ENCODE measurements around the gene COL21A1. TPM values are rescaled to one million over a fixed set of nuclear protein-coding genes. Genes with fewer than 3 reads are reported as not detected.

COL21A1 gene
- total RNA-seq, 5 donors from 2014 or later (not counting 1 experiment from before 2014, with no cell fraction given), result not detected

- DNase-seq, result no peak
- H3K36me3 Mint-ChIP-seq, result no peaks in the 10 kb centered on the region
- no peaks in the 10 kb centered on the region for H3K4me1 Mint-ChIP-seq
- Histone ChIP-seq H3K36me3 (ENCODE audit: control insufficient read depth in 2 of 2, extremely low read depth in 1 of 2, insufficient read depth in 1 of 2, low read length in 1 of 2) (no peaks in the 10 kb centered on the region), H3K27ac (ENCODE audit: low read length) (no peak overlapping the region), H3K9me3 (no peaks in the 10 kb centered on the region), H3K4me3 (ENCODE audit: control insufficient read depth in 1 of 2, extremely low read depth in 1 of 2, low read length in 1 of 2) (no peak overlapping the region), H3K27me3 (replicated peaks in 1 of 2; ENCODE audit: control insufficient read depth in 2 of 2, extremely low read depth in 1 of 2, insufficient read depth in 2 of 2, low read length in 1 of 2) (no peaks in the 10 kb centered on the region), H3K4me1 (ENCODE audit: control insufficient read depth in 1 of 2, extremely low read depth in 1 of 2, insufficient read depth in 2 of 2, low read length in 2 of 2) (no peaks in the 10 kb centered on the region)
- no peak overlapping the region for H3K4me3 Mint-ChIP-seq
- no peaks in the 10 kb centered on the region for H3K27me3 Mint-ChIP-seq
- ATAC-seq (replicated peaks in 1 of 4), result no peak
- CTCF ChIA-PET, result no interaction called here
- POLR2A ChIA-PET, result interaction anchor here in 1 of 2 donors (0.7 kb wide), 1 partner anchor 28 kb away, joined by 4 read pairs; no protein-coding TSS in a partner anchor
- H3K27ac Mint-ChIP-seq, result no peak overlapping the region
- H3K9me3 Mint-ChIP-seq, result peaks cover 0 to 7% (median 0%) of the 10 kb centered on the region in 3 donors
These were observed 35.0 kb upstream of the COL21A1 start for GRCh38 chr6:56282391-56282790.

GRCh38 chr6:56280126-56280525 lies 32.7 kb upstream of the COL21A1 start:
- WGBS (ENCODE audit: insufficient coverage), result 83% methylated on average over 2 of the region's 3 CpGs
- H3K27me3 Mint-ChIP-seq, result no peaks in the 10 kb centered on the region

GRCh38 chr6:56279331-56280080 lies 32.1 kb upstream of the COL21A1 start:
- peaks cover 0 to 5% (median 4%) of the 10 kb centered on the region in 3 donors for H3K9me3 Mint-ChIP-seq
- Histone ChIP-seq H3K27ac (ENCODE audit: low read length) (no peak overlapping the region), H3K27me3 (replicated peaks in 1 of 2; ENCODE audit: control insufficient read depth in 2 of 2, extremely low read depth in 1 of 2, insufficient read depth in 2 of 2, low read length in 1 of 2) (no peaks in the 10 kb centered on the region), H3K9me3 (no peaks in the 10 kb centered on the region), H3K36me3 (ENCODE audit: control insufficient read depth in 2 of 2, extremely low read depth in 1 of 2, insufficient read depth in 1 of 2, low read length in 1 of 2) (no peaks in the 10 kb centered on the region), H3K4me3 (ENCODE audit: control insufficient read depth in 1 of 2, extremely low read depth in 1 of 2, low read length in 1 of 2) (no peak overlapping the region), H3K4me1 (ENCODE audit: control insufficient read depth in 1 of 2, extremely low read depth in 1 of 2, insufficient read depth in 2 of 2, low read length in 2 of 2) (no peaks in the 10 kb centered on the region)
- H3K4me1 Mint-ChIP-seq, result no peaks in the 10 kb centered on the region
- no peak for ATAC-seq (replicated peaks in 1 of 4)
- H3K27ac Mint-ChIP-seq, result no peak overlapping the region
- no peak for DNase-seq
- no peak overlapping the region for H3K4me3 Mint-ChIP-seq
- 100% methylated on average over 1 of the region's 1 CpG for WGBS (ENCODE audit: insufficient coverage)
- no peaks in the 10 kb centered on the region for H3K36me3 Mint-ChIP-seq
- CTCF ChIA-PET, result no interaction called here
- POLR2A ChIA-PET, result no interaction called here
- H3K27me3 Mint-ChIP-seq, result no peaks in the 10 kb centered on the region

More at GRCh38 chr6:56280126-56280525, 32.7 kb upstream of the COL21A1 start:
- Histone ChIP-seq H3K27me3 (replicated peaks in 1 of 2; ENCODE audit: control insufficient read depth in 2 of 2, extremely low read depth in 1 of 2, insufficient read depth in 2 of 2, low read length in 1 of 2) (no peaks in the 10 kb centered on the region), H3K36me3 (ENCODE audit: control insufficient read depth in 2 of 2, extremely low read depth in 1 of 2, insufficient read depth in 1 of 2, low read length in 1 of 2) (no peaks in the 10 kb centered on the region), H3K9me3 (no peaks in the 10 kb centered on the region), H3K4me1 (ENCODE audit: control insufficient read depth in 1 of 2, extremely low read depth in 1 of 2, insufficient read depth in 2 of 2, low read length in 2 of 2) (no peaks in the 10 kb centered on the region), H3K4me3 (ENCODE audit: control insufficient read depth in 1 of 2, extremely low read depth in 1 of 2, low read length in 1 of 2) (no peak overlapping the region), H3K27ac (ENCODE audit: low read length) (no peak overlapping the region)
- ChIA-PET POLR2A (no interaction called here), CTCF (no interaction called here)
- no peaks in the 10 kb centered on the region for H3K36me3 Mint-ChIP-seq
- ATAC-seq (replicated peaks in 1 of 4), result no peak
- H3K4me1 Mint-ChIP-seq, result no peaks in the 10 kb centered on the region
- no peak for DNase-seq
- no peak overlapping the region for H3K27ac Mint-ChIP-seq
- no peak overlapping the region for H3K4me3 Mint-ChIP-seq
- peaks cover 0 to 8% (median 0%) of the 10 kb centered on the region in 3 donors for H3K9me3 Mint-ChIP-seq

- peaks cover 5 to 14% (median 9%) of the 10 kb centered on the region in 3 donors for H3K9me3 Mint-ChIP-seq
- ChIA-PET POLR2A (no interaction called here), CTCF (no interaction called here)
- H3K27me3 Mint-ChIP-seq, result no peaks in the 10 kb centered on the region
- no peaks in the 10 kb centered on the region for H3K4me1 ChIP-seq (ENCODE audit: control insufficient read depth in 1 of 2, extremely low read depth in 1 of 2, insufficient read depth in 2 of 2, low read length in 2 of 2)
- no peaks in the 10 kb centered on the region for H3K36me3 Mint-ChIP-seq
- H3K36me3 ChIP-seq (ENCODE audit: control insufficient read depth in 2 of 2, extremely low read depth in 1 of 2, insufficient read depth in 1 of 2, low read length in 1 of 2), result no peaks in the 10 kb centered on the region
- no peak overlapping the region for H3K4me3 ChIP-seq (ENCODE audit: control insufficient read depth in 1 of 2, extremely low read depth in 1 of 2, low read length in 1 of 2)
- H3K27ac Mint-ChIP-seq, result no peak overlapping the region
- DNase-seq (no peak), ATAC-seq (replicated peaks in 1 of 4) (no peak)
- no peaks in the 10 kb centered on the region for H3K4me1 Mint-ChIP-seq
- no peaks in the 10 kb centered on the region for H3K27me3 ChIP-seq (replicated peaks in 1 of 2; ENCODE audit: control insufficient read depth in 2 of 2, extremely low read depth in 1 of 2, insufficient read depth in 2 of 2, low read length in 1 of 2)
- no CpG with 5 or more reads among the region's 2 CpGs for WGBS (ENCODE audit: insufficient coverage)
- H3K27ac ChIP-seq (ENCODE audit: low read length), result no peak overlapping the region
- no peak overlapping the region for H3K4me3 Mint-ChIP-seq
- H3K9me3 ChIP-seq, result no peaks in the 10 kb centered on the region
These were observed 30.8 kb upstream of the COL21A1 start for GRCh38 chr6:56278171-56278591.

GRCh38 chr6:56270812-56271441 lies 23.5 kb upstream of the COL21A1 start:
- no peak for DNase-seq
- POLR2A ChIA-PET, result no interaction called here
- no peak overlapping the region for H3K27ac ChIP-seq (ENCODE audit: low read length)
- H3K27me3 Mint-ChIP-seq, result no peaks in the 10 kb centered on the region
- 90% methylated on average over 1 of the region's 1 CpG for WGBS (ENCODE audit: insufficient coverage)
- no peaks in the 10 kb centered on the region for H3K4me1 ChIP-seq (ENCODE audit: control insufficient read depth in 1 of 2, extremely low read depth in 1 of 2, insufficient read depth in 2 of 2, low read length in 2 of 2)
- no peaks in the 10 kb centered on the region for H3K36me3 Mint-ChIP-seq
- H3K27ac Mint-ChIP-seq, result no peak overlapping the region
- no peaks in the 10 kb centered on the region for H3K36me3 ChIP-seq (ENCODE audit: control insufficient read depth in 2 of 2, extremely low read depth in 1 of 2, insufficient read depth in 1 of 2, low read length in 1 of 2)
- CTCF ChIA-PET, result no interaction called here
- no peaks in the 10 kb centered on the region for H3K27me3 ChIP-seq (replicated peaks in 1 of 2; ENCODE audit: control insufficient read depth in 2 of 2, extremely low read depth in 1 of 2, insufficient read depth in 2 of 2, low read length in 1 of 2)
- H3K4me3 ChIP-seq (ENCODE audit: control insufficient read depth in 1 of 2, extremely low read depth in 1 of 2, low read length in 1 of 2), result no peak overlapping the region
- no peaks in the 10 kb centered on the region for H3K9me3 ChIP-seq
- H3K9me3 Mint-ChIP-seq, result peaks cover 18 to 24% (median 23%) of the 10 kb centered on the region in 3 donors
- no peaks in the 10 kb centered on the region for H3K4me1 Mint-ChIP-seq
- ATAC-seq (replicated peaks in 1 of 4), result no peak
- H3K4me3 Mint-ChIP-seq, result no peak overlapping the region

- no peaks in the 10 kb centered on the region for H3K36me3 ChIP-seq (ENCODE audit: control insufficient read depth in 2 of 2, extremely low read depth in 1 of 2, insufficient read depth in 1 of 2, low read length in 1 of 2)
- H3K4me1 Mint-ChIP-seq, result no peaks in the 10 kb centered on the region
- no peak overlapping the region for H3K27ac ChIP-seq (ENCODE audit: low read length)
- no peaks in the 10 kb centered on the region for H3K4me1 ChIP-seq (ENCODE audit: control insufficient read depth in 1 of 2, extremely low read depth in 1 of 2, insufficient read depth in 2 of 2, low read length in 2 of 2)
- ChIA-PET CTCF (no interaction called here), POLR2A (no interaction called here)
- no peaks in the 10 kb centered on the region for H3K27me3 ChIP-seq (replicated peaks in 1 of 2; ENCODE audit: control insufficient read depth in 2 of 2, extremely low read depth in 1 of 2, insufficient read depth in 2 of 2, low read length in 1 of 2)
- no peak overlapping the region for H3K4me3 Mint-ChIP-seq
- H3K4me3 ChIP-seq (ENCODE audit: control insufficient read depth in 1 of 2, extremely low read depth in 1 of 2, low read length in 1 of 2), result no peak overlapping the region
- no peaks in the 10 kb centered on the region for H3K9me3 ChIP-seq
- 75% methylated on average over 2 of the region's 2 CpGs for WGBS (ENCODE audit: insufficient coverage)
- no peaks in the 10 kb centered on the region for H3K27me3 Mint-ChIP-seq
- H3K27ac Mint-ChIP-seq, result no peak overlapping the region
- ATAC-seq (replicated peaks in 1 of 4) (no peak), DNase-seq (no peak)
- no peaks in the 10 kb centered on the region for H3K36me3 Mint-ChIP-seq
- H3K9me3 Mint-ChIP-seq, result peaks cover 13 to 18% (median 16%) of the 10 kb centered on the region in 3 donors
These were observed 20.9 kb upstream of the COL21A1 start for GRCh38 chr6:56268266-56268665.

All from T-cell (primary cell).